ENCODE data around the gene POLR2H.

POLR2H gene

GRCh38 chr3:184361532-184361931, at the start of gene POLR2H, which contains the start of gene CLCN2:
Gene POLR2H (plus strand): TSS chr3:184361710. CDS start chr3:184363493, 1,783 bp downstream.
Gene CLCN2 (minus strand): TSS chr3:184361605. CDS start chr3:184361479, 126 bp downstream.
- DNase-seq, result no peak

GRCh38 chr3:184314363-184314699, 47.2 kb upstream of the POLR2H start, which contains the start of gene EIF4G1:
Gene EIF4G1 (plus strand): TSS chr3:184314606. CDS start chr3:184315797, 1,191 bp downstream.
- DNase-seq, result peak; percentile 82

GRCh38 chr3:184314700-184315542, 46.6 kb upstream of the POLR2H start:
- DNase-seq, result no peak

- DNase-seq, result no peak
Observed at GRCh38 chr3:184315543-184315867, 46.0 kb upstream of the POLR2H start.

- no peak for DNase-seq
Observed at GRCh38 chr3:184315871-184316661, 45.4 kb upstream of the POLR2H start.

GRCh38 chr3:184316792-184317191, 44.7 kb upstream of the POLR2H start:
- no peak for DNase-seq

GRCh38 chr3:184317201-184317600, 44.3 kb upstream of the POLR2H start:
- no peak for DNase-seq

- no peak for DNase-seq
Observed at GRCh38 chr3:184320104-184320445, 41.4 kb upstream of the POLR2H start.

GRCh38 chr3:184321666-184322065, 39.8 kb upstream of the POLR2H start:
- DNase-seq, result no peak

GRCh38 chr3:184322731-184323487, 38.6 kb upstream of the POLR2H start:
- DNase-seq, result no peak

- DNase-seq, result no peak
Observed at GRCh38 chr3:184323696-184324095, 37.8 kb upstream of the POLR2H start.

- DNase-seq, result no peak
Observed at GRCh38 chr3:184325269-184325668, 36.2 kb upstream of the POLR2H start.

GRCh38 chr3:184325715-184326369, 35.7 kb upstream of the POLR2H start:
- no peak for DNase-seq

- no peak for DNase-seq
Observed at GRCh38 chr3:184327171-184327570, 34.3 kb upstream of the POLR2H start.

- DNase-seq, result no peak
Observed at GRCh38 chr3:184328516-184328915, 33.0 kb upstream of the POLR2H start.

GRCh38 chr3:184332370-184333090, 29.0 kb upstream of the POLR2H start:
- no peak for DNase-seq

- no peak for DNase-seq
Observed at GRCh38 chr3:184333190-184333589, 28.3 kb upstream of the POLR2H start.

- DNase-seq, result no peak
Observed at GRCh38 chr3:184333700-184334099, 27.8 kb upstream of the POLR2H start.

GRCh38 chr3:184334470-184335158, 26.9 kb upstream of the POLR2H start:
- DNase-seq, result no peak

- DNase-seq, result no peak
Observed at GRCh38 chr3:184335291-184335660, 26.2 kb upstream of the POLR2H start.
